Activated effector memory CD4-positive, alpha-beta T cell treated with anti-CD3 and anti-CD28 coated beads, Interleukin-2, amount 50 U/mL, for 16 hours (primary cell): ENCODE results near the gene PNPLA1.

Source experiments
- DNase-seq: peaks from one replicate; pipeline ENCODE4 v3.0.0-alpha.2; 2020

Gene PNPLA1

DNA sequence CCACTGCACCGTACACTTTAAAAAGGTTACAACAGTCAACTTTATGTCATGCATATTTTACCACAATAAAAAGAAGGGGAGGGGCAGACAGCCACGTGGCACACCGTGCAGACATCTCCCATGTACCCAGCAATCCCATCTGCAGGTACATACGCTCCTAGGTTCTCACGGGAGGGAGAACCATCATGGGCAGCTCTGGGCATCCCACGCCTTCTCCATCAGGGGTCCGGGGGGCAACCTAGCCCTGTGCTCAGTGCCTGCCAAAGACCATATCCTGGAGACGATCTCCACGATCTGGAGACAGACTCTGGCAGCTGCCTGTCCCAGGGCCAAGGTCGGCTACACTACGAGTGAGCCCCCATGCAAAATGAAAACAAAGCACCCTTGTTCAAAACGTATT lies 69.3 kb downstream of the PNPLA1 start:
- DNase-seq = no peak

DNA sequence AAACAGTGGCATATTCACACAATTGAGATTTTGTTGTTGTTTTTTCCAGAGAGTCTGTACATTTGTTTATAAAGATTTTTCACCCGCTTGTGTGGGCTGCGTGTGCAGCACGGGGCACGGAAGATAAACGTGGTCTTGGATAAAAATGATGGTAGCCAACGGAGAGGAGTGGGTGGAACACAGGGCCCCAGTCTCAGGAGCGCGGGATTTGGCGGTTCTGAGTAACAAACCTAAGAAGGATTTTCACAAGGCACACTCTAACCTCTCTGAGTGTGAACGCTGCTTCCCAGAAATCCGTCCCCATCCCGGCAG lies 70.4 kb downstream of the PNPLA1 start:
- DNase-seq = no peak

DNA sequence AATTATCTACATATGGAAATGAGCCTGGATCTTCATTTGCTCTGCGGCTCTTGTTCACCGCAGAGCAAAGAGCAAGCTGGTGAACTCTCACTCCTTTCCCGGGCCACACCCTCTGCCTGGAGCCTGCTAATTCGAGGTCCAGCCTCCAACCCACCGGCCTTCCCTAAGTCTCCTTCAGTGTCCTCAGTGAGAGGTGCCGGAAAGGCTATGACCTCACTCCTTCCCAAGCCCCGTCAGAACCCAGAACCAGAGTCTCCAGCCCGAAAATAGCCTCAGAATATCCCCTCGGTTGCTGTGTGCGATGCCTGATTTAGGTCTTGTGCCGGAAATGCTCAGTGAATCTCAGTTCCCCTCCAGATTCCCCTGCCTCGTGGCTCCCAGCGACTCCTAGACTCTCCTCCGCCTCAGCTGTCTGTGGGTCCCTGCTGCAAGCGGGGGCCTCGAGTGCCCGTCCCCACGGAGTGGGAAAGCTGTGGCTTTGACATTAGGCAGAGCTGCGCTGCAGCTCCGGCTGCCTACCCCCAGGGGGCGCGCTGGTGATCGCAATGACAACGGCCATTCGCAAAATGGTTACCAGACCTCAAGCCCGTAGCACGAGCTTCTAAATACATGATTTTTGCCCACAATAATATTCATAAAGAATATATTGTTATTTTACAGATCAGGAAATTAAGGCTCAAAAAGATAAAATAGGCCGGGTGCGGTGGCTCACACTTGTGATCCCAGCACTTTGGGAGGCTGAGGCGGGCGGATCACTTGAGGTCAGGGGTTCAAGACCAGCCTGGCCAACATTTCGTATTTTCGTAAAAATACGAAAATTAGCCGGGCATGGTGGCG lies 71.0 kb downstream of the PNPLA1 start:
- peak; percentile 89 for DNase-seq

DNA sequence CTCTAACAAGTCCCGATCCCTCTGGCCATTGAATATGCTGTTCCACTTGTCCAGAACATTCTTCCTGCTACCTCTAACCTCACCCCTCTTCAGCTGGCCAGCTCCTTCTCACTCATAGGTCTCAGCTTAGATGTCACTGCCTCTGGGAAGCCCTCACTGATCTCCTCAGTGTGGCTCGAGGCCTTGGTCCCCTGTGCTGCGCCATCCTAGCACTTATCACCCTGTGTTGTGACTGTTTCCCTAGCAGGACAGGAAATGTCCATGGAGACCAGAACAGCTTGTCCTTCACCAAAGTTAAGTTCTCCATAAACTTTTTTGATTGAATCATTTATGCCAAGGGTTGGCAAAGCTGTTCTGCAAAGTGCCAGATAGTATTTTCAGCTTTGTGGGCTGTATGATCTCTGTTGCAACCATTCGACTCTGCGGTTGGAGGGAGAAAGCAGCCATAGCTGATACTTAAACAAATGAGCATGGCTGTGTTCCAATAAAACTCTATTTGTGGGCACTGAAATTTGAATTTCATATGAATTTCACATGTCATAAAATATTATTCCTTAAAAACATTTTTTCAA lies 73.3 kb downstream of the PNPLA1 start:
- DNase-seq = no peak

DNA sequence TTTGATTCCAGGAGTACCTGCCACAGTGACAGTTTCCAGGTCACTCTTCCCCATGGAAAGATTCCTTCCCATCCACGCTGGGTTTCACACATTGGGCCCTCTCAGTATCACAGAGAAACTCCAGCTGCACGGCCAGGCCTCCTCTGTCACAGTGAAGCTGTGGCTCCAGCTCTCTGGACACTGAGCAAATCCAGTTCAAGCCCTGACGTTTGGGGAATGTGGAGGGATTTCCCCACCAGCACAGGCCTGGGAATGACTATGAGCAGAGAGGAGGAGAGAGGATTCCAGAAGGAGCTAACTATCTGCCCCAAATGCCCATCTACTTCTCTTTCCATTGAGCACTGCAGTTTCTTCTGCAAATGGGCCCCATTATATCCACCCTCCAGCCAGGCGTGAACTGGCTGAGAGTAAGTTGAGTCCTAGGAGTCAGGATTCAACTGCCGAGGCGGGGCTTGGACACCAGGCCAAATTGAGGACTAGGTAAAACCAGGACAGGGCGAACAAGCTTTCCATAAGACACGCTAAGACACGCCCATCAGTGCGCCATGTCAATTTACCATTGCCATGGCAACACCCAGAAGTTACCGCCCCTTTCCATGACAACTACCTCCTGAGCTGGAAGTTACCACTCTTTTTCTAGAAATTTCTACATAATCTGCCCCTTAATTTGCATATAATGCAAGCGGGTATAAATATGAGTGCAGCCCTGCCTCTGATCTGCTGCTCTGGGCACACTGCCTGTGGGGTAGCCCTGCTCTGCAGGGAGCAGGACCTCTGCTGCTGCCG lies 76.0 kb downstream of the PNPLA1 start:
- DNase-seq = no peak

DNA sequence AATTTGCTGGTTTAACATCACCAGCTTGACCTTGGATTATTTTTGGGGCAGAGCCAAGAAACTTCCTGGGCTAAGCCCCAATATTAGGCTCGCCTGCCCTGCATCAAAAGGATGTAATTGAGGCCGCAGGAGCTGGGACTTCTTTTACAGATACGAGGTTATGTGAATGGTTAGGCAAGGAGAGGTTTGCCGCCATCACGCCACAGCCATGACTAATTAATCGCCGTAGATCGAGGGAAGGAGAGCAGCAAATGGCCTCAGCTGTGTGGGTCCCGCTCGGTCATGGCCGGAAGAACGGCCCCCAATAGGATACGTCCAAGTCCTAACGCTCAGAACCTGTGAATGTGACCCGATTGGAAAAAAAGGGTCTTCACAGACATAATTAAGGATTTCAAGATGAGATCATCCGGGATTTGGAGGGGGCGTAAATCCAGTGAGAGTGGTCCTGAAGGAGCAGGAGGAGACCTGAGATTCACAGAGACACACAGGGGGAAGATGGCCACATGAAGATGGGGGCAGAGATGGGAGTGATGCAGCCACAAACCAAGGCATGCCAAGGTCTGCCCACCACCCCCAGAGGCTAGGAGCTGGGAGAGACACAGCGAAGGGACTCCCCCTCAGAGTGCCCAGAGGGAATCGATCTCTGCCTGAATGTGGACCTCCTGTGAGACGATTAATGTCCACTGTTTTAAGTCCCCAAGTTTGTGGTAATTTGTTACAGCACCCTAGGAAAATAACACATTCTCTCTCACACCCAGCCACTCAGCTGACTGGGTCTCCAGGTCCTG lies 76.8 kb downstream of the PNPLA1 start:
- no peak for DNase-seq

DNA sequence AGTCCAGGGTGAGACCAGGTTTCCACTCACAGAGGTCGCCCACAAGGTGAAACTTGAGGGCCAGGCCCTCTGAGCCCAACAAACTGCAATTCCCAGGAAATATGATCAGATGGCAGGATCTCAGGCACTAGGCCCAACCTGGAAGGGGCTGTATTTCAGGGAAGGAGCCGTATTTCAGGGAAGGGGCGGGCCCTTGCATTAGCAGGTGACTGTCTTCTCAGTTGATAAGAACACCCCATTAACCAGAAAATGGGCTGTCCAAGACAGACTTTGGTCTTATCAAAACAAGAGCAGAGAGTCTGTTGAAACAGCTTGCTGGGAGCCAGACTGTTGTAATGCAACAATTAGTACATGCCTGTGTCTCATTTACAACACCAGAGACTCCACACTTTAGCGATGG lies 77.8 kb downstream of the PNPLA1 start:
- no peak for DNase-seq

DNA sequence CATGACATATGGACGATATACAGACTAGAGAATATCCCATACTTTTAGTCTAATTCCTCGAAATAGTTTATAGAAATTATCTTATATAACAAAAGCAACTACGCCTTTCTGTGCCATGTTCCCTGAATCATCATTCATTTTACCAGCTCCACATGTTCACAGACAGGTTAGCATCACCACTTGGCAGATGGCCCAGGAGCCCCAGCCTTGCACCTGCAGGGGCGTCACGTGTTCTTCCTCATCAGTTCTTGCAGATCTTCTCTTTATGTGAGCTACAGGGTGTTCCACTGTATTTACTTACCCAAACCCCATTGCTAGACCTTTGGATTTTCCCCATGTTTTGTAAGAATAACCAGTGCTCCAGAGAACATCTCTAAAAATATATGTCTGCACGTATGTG lies 79.4 kb downstream of the PNPLA1 start:
- DNase-seq = no peak

DNA sequence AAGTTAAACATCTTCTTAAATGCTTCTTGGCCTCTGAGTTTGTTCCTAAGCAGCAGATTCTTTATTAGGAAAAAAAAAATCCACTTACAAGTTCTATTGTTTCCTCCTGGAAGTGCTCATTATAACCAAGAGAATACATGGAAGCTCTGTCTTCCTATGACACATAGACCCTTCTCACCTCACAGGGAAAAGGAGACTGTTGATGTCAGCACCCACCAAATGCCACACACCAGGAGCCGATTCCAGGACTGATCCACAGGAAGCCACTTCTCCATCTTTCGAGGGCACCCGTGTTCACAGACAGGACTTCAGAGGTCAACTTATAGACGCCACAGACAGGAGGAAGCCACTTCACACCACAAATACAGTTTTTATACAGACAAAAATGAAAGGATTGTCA lies 80.2 kb downstream of the PNPLA1 start:
- DNase-seq = no peak

DNA sequence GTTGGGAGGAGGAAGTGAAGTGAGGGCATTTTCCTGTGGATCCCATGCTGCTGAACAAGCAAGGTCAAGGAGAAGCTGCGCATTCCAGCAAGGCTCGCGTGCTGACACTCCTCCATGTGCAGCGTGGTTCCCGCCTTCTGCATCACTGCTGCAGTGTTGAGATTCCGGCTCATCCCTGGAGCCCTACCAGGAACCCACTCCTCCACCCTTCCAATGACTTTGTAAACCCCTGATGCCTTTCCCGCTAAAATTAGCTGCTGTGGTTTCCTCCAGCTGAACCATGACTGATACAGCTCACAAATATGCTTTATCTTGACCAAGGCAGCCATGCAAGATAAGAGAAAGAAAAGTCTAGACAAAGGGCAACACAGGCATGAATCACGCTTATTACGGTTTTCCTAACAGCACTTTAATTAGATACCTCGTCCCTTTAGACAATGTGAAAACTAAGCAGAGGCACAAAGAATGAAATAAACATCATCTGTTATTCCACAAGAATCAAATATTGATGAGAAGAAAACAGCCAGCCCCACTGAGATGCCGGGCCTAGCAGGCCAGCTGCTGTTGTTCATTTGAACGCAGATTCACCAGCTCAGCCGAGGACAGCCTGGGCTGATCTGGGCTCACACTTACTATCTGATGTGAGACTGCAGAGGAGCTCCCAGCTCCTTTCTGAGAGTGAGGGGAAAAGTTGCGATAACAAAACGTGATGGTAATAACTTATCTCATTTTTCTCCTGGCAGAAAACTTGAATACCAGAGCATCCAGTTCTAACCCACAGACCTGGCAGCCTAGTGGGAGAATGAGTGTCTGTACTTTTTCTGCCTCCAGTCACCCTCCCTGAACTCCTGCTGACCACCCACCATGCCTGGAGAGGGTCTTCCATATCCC lies 81.1 kb downstream of the PNPLA1 start:
- DNase-seq = no peak

DNA sequence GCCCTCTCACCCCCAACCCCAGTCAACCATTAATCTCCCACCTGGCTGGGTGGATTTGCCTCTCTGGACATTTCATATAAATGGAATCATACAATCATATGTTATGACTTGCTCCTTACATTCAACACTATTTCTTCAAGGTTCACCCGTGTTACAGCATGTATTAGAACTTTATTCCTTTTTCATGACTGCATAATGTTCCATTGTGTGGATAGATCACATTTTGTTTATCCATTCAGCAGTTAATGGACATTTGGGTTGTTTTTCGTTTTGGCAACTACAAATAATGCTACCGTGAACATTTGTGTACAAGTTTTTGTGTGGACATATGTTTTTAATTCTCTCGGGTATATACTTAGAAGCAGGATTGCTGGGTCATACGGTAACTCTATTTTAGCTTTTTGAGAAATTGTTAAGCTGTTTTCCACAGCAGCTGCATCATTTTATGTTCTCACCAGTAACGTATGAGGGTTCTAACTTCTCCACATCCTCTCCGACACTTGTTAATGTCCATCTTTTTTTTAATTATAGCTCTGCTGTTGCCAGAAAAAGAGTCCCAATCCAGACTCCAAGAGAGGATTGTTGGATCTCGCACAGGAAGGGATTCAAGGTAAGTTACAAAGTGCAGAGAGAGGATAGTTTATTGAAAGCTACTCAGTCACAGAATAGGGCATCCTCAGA lies 82.8 kb downstream of the PNPLA1 start:
- DNase-seq = no peak

DNA sequence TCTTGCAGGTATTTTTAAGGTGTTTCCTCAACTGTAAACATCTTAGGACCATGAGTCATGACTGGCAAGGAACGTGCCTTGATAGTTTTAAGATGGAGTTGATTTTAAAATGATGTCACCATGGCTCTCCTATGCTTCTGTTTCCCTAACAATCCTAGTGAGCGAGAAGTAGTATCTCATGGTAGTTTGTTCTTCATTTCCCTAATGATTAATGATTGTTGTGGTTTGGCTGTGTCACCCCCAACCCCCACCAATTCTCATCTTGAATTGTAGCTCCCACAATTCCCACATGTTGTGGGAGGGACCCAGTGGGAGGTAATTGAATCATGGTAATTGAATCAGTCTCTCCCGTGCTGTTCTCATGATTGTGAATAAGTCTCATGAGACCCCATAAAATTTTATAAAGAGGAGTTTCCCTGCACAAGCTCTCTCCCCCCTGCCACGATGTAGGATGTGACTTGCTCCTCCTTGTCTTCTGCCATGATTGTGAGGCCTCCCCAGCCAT lies 83.6 kb downstream of the PNPLA1 start:
- DNase-seq = no peak

DNA sequence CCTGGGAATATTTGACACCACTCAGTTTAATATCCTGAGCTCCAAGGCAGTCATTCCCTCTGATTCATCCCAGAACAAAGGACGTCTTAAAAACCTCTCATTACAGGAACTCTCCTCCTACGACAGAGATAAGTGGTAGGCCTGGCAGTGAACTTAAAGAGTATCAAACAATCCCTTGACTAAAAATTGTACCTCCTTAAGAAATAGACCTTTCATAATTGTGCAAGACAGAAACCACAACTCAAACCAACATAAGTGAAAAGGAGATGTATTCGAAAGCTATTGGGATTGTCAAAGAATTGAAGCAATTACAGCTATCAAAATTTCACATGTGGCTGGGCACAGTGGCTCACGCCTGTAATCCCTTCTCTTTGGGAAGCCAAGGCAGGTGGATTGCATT lies 86.0 kb downstream of the PNPLA1 start:
- no peak for DNase-seq

DNA sequence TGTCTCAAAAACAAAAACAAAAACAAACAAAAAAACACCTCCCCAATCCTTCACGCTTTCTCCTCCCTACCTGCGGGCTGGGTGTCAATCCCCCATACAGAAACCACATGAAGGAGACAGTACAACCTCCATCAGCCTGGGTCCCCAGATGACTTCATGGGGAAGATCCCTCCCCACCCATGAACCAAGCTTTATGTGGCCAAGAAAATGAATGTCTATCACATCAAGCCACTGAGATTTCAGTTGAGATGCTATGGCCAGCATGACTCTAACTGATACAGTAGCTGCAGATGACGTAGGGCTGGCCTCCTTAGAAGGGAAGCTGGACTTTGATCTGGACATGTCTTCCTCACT lies 88.0 kb downstream of the PNPLA1 start:
- no peak for DNase-seq
